Measurements from ENCODE around the gene ANKRD13C. TPM values are rescaled to one million over a fixed set of nuclear protein-coding genes. Genes with fewer than 3 reads are reported as not detected.
A peak's percentile ranks its signal among the peaks of the same experiment; 100 is the strongest.

Gene ANKRD13C
- total RNA-seq, 4 donors from 2014 or later: 37.0 to 42.9 (median 38.1) TPM

- Histone ChIP-seq H3K27ac (peak within 1 kb of the TSS; percentile 88 to 99 (median 98)), H3K36me3 (peaks cover 0 to 20% (median 0%) of the 10 kb centered on the region in 3 donors), H3K27me3 (no peaks in the 10 kb centered on the region), H3K9me3 (no peaks in the 10 kb centered on the region), H3K4me3 (peak within 1 kb of the TSS; percentile 60 to 97 (median 92)), H3K4me1 (peaks cover 3 to 53% (median 21%) of the 10 kb centered on the region in 4 donors)
- TF ChIP-seq EP300 (IDR thresholded peaks at IDR 0.05): peak; percentile 81 to 97
- TF ChIP-seq POLR2A (IDR thresholded peaks at IDR 0.05): peak; percentile 68 to 91
- TF ChIP-seq CTCF (IDR thresholded peaks at IDR 0.05): peak in 2 of 5 experiments; percentile 47 to 59
- peak; percentile 94 to 96 for DNase-seq (ENCODE audit: low spot score in 2 of 2)
- WGBS, 2 donors: 0 to 1% methylated on average over 70 of the region's 74 CpGs
Measured at GRCh38 chr1:70221238-70222121, 133.0 kb downstream of the ANKRD13C start, which contains the start of gene SRSF11. SRSF11 (plus strand) TSS chr1:70221380; CDS start chr1:70221637, 257 bp downstream.

DNA sequence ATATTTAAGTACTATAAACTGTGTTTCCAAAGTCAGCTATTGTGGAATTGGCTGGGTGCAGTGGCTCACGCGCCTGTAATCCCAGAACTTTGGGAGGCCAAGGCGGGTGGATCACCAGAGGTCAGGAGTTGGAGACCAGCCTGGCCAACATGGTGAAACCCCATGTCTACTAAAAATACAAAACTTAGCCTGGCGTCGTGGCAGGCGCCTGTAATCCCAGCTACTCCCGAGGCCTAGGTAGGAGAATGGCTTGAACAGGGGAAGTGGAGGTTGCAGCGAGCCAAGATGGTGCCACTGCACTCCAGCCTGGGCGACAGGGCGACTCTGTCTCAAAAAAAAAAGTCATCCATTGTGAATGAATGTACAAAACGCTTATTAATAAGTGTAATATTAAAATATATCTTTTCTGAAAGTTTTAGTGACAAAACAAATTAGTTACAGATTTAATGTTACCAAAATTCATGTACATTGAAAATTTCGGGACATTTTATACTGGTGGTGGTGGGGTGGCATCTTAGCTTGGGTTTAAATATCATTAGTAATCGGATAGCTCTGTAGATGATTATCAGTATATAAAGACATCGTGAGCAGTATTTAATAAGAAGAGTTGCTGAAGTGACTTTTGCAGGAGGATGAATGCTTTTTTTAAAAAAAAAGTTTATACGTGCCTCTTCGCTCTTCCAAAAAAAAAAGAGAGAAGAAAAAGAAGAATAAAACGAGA lies 133.8 kb downstream of the ANKRD13C start:
- no peak for TF ChIP-seq CTCF (IDR thresholded peaks at IDR 0.05)
- H3K9me3 ChIP-seq: no peaks in the 10 kb centered on the region
- peak overlapping the region; percentile 88 to 99 (median 98) for H3K27ac ChIP-seq
- no peak for DNase-seq (ENCODE audit: low spot score in 2 of 2)
- WGBS, 2 donors: 51 to 52% methylated on average over 17 of the region's 17 CpGs
- H3K36me3 ChIP-seq: peaks cover 0 to 26% (median 0%) of the 10 kb centered on the region in 3 donors
- H3K27me3 ChIP-seq: no peaks in the 10 kb centered on the region
- peak overlapping the region; percentile 60 to 97 (median 92) for H3K4me3 ChIP-seq
- peaks cover 3 to 49% (median 19%) of the 10 kb centered on the region in 4 donors for H3K4me1 ChIP-seq

- WGBS, 2 donors: 88 to 100% methylated on average over 2 of the region's 2 CpGs
- TF ChIP-seq CTCF (IDR thresholded peaks at IDR 0.05) (no peak), POLR2A (IDR thresholded peaks at IDR 0.05) (no peak), EP300 (IDR thresholded peaks at IDR 0.05) (no peak)
- no peak for DNase-seq (ENCODE audit: low spot score in 2 of 2)
Measured at GRCh38 chr1:70220015-70220414, 134.5 kb downstream of the ANKRD13C start.

GRCh38 chr1:70211541-70211940 lies 143.0 kb downstream of the ANKRD13C start:
- Histone ChIP-seq H3K4me3 (no peak overlapping the region), H3K9me3 (no peaks in the 10 kb centered on the region), H3K27ac (no peak overlapping the region), H3K27me3 (no peaks in the 10 kb centered on the region), H3K4me1 (peaks cover 0 to 64% (median 21%) of the 10 kb centered on the region in 4 donors), H3K36me3 (peaks cover 0 to 28% (median 0%) of the 10 kb centered on the region in 3 donors)
- no peak for TF ChIP-seq CTCF (IDR thresholded peaks at IDR 0.05)
- no peak for TF ChIP-seq POLR2A (IDR thresholded peaks at IDR 0.05)
- TF ChIP-seq EP300 (IDR thresholded peaks at IDR 0.05): no peak
- no peak for DNase-seq (ENCODE audit: low spot score in 2 of 2)

More at GRCh38 chr1:70220015-70220414, 134.5 kb downstream of the ANKRD13C start:
- Histone ChIP-seq H3K36me3 (peaks cover 0 to 26% (median 0%) of the 10 kb centered on the region in 3 donors), H3K27ac (no peak overlapping the region), H3K4me1 (peaks cover 3 to 42% (median 18%) of the 10 kb centered on the region in 4 donors), H3K9me3 (no peaks in the 10 kb centered on the region), H3K27me3 (no peaks in the 10 kb centered on the region), H3K4me3 (no peak overlapping the region)
